Ascending aorta (tissue), 2 donors: Measurements from ENCODE around the gene LTBP1. TPM values are rescaled to one million over a fixed set of nuclear protein-coding genes. Genes with fewer than 3 reads are reported as not detected.

Experiments used
- DNase-seq, 2 donors: peaks; one replicate each; pipeline ENCODE4 v3.0.0-alpha.2; 2019; ENCODE audit warnings: low spot score in 2 of 2
- H3K27ac ChIP-seq, 2 donors: fragments of 200-600 bp; sonication (generic); one replicate each; pipeline ENCODE4 v1.5.1; 2016 to 2017; ENCODE audit warnings: mild to moderate bottlenecking in 1 of 2
- H3K27me3 ChIP-seq: fragments of 200-600 bp; sonication (generic); one replicate; pipeline ENCODE4 v1.5.1; 2017
- H3K36me3 ChIP-seq, 2 donors: fragments of 200-600 bp; sonication (generic); one replicate each; pipeline ENCODE4 v1.5.1; 2016
- H3K4me1 ChIP-seq, 2 donors: fragments of 200-600 bp; sonication (generic); one replicate each; pipeline ENCODE4 v1.5.1; 2016 to 2017; ENCODE audit warnings: mild to moderate bottlenecking in 1 of 2
- H3K4me3 ChIP-seq, 2 donors: fragments of 200-600 bp; sonication (generic); one replicate each; pipeline ENCODE4 v1.5.1; 2016 to 2017; ENCODE audit warnings: mild to moderate bottlenecking in 1 of 2
- H3K9me3 ChIP-seq, 2 donors: fragments of 200-600 bp; sonication (generic); one replicate each; pipeline ENCODE4 v1.5.1; 2016
- CTCF ChIP-seq, 3 experiments: fragments of 200-600 bp in 2 of 3; fragments of 450-650 bp in 1 of 3; sonication (generic) in 2 of 3; IDR thresholded peaks; one replicate each; pipeline ENCODE4 v1.5.1; 2016 to 2019; ENCODE audit warnings: antibody characterized with exemption in 3 of 3, mild to moderate bottlenecking in 1 of 3, moderate library complexity in 1 of 3
- intact Hi-C: fragments of 100-400 bp; cut with DNase I; formaldehyde crosslinking; loops from one replicate; pipeline ENCODE4 v1.15.1; 2023
- total RNA-seq: library from RNA; depleted of rRNA; stranded (reverse); fragments of >200 nt; gene quantifications from one replicate; pipeline ENCODE4 v1.1.0, GENCODE V29; 2016

LTBP1 gene
- total RNA-seq, 1 donor from 2014 or later = 295 TPM

DNA sequence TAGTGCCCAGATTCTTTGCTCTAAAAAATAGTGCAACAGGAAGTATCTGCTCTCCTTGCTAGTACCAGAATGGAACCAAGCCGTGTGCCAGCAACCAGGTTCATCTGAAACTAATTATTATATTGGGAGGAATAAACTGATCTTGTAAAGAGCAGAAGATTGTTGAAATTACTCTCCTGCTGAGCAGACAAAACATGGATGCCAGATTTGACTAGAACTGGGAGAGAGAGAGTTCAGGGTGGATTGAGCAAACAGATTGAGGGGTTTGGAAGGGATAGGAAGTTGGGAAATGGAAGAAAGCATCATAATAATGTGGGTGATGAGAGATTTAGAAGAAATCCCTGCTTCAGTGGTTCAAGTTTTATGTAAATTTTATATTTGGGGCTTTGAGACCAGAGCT, 369.6 kb downstream of the LTBP1 start:
- H3K27me3 ChIP-seq = no peaks in the 10 kb centered on the region
- TF ChIP-seq CTCF (IDR thresholded peaks at IDR 0.05) = no peak
- DNase-seq = no peak
- peaks cover 17 to 55% of the 10 kb centered on the region in 2 donors for H3K36me3 ChIP-seq
- intact Hi-C loops = no loop called here
- peak overlapping the region in 1 of 2 donors; percentile 44 for H3K27ac ChIP-seq
- H3K4me1 ChIP-seq = peaks cover 0 to 37% of the 10 kb centered on the region in 2 donors
- H3K9me3 ChIP-seq = no peaks in the 10 kb centered on the region
- H3K4me3 ChIP-seq = no peak overlapping the region

DNA sequence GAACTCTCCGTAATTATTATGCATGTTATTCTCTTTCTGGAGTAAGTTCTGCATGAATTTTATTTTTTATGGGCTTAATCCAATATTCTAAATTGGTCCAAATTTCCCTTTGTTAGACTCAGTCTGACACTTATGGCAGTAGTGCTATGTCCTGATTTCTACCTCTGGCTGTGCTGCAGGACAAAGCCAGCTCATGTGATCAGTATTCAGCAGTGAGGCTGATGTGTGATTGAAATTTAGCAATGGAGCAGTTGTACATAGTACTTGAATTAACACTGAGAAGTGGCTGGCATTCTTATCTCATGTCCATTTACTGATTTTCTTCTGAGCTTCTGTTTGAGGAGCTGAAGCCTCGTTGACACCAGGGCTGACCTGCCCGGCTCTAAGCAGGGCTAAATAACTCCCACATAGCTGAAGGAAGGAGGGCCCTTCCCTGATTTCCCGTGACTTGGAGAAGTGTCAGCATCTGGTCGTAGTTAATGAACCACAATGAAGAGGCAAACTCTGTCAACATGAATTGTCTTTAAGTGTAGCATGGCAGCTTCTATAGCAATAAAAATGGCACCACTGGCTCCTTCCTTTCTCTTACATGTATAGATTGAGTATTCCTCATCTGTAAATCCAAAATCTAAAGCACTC, 370.7 kb downstream of the LTBP1 start:
- DNase-seq = no peak
- Histone ChIP-seq H3K27me3 (no peaks in the 10 kb centered on the region), H3K36me3 (peaks cover 17 to 55% of the 10 kb centered on the region in 2 donors), H3K9me3 (no peaks in the 10 kb centered on the region), H3K27ac (peak overlapping the region; percentile 45 to 78), H3K4me1 (peaks cover 7 to 35% of the 10 kb centered on the region in 2 donors), H3K4me3 (no peak overlapping the region)
- intact Hi-C loops = no loop called here
- no peak for TF ChIP-seq CTCF (IDR thresholded peaks at IDR 0.05)

DNA sequence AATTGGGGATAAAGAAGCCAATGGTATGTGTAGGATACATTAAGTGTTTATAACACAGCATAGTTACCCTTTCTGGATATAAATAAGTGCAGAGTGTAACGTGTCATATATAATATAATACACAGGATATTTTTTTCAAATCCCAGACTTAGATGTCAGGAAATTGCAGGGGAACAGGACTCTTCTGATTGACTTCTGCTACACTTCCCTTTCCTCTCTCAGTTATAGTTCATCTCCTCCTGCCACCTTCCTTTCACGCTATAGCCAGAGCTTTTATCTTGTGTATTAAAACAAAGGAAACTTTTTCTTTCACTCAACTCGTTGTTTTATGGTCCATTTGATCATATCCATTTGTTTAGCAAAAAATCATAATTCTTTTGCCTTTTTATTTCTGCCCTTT, 371.7 kb downstream of the LTBP1 start:
- no peak overlapping the region for H3K4me3 ChIP-seq
- no peak for DNase-seq
- H3K27me3 ChIP-seq = no peaks in the 10 kb centered on the region
- intact Hi-C loops = no loop called here
- H3K27ac ChIP-seq = peak overlapping the region; percentile 45 to 78
- no peak for TF ChIP-seq CTCF (IDR thresholded peaks at IDR 0.05)
- H3K36me3 ChIP-seq = peaks cover 17 to 53% of the 10 kb centered on the region in 2 donors
- peaks cover 7 to 33% of the 10 kb centered on the region in 2 donors for H3K4me1 ChIP-seq
- H3K9me3 ChIP-seq = no peaks in the 10 kb centered on the region

DNA sequence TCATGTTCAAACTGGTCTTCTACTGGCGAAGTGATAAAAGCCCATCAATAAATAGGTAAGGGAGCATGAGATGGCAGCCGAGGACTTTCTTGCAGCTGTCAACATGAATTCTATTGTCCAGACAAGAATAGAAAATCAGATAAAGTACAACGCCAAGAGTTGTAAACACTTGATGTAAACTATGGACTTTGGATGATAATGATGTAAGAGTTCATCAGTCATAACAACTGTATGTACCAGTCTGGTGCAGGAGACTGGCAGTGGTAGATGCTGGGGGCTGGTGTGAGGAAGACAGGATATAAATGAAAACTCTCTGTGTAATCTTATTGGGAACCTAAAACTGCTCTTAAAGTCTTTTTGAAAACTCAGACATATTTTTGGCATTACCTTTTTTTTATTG, 373.8 kb downstream of the LTBP1 start:
- no peak for DNase-seq
- Histone ChIP-seq H3K4me3 (no peak overlapping the region), H3K27ac (peak overlapping the region; percentile 45 to 68), H3K27me3 (no peaks in the 10 kb centered on the region), H3K4me1 (peaks cover 7 to 33% of the 10 kb centered on the region in 2 donors), H3K36me3 (peaks cover 6 to 34% of the 10 kb centered on the region in 2 donors), H3K9me3 (no peaks in the 10 kb centered on the region)
- TF ChIP-seq CTCF (IDR thresholded peaks at IDR 0.05) = no peak
- intact Hi-C loops = no loop called here

DNA sequence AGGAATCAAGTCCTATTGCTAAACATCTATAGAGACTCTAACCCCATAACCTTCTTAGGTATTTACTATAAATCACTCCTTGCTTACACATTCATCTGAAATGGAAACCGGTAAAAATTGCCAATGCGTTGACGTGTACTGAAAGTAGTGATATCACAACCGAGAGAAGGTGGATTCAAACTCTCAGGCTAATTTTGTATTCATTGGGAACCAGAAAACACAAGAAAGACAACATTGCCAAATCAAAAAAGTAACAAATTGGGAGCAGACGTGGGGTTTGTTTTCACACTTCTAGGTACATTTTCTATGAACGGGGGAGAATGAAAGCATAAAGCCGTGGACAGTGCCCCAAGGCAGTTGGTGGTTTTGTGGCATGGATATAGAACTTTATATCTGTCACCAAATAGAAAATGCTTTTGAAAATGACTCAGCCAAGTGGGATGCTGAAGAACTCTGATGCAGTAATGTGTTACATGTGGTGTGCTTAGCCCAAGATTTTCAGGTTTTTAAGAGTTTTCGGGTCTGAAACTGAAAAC, 374.6 kb downstream of the LTBP1 start:
- Histone ChIP-seq H3K4me3 (peak overlapping the region in 1 of 2 donors; percentile 24), H3K36me3 (peaks cover 4 to 26% of the 10 kb centered on the region in 2 donors), H3K27me3 (no peaks in the 10 kb centered on the region), H3K9me3 (no peaks in the 10 kb centered on the region), H3K27ac (peak overlapping the region; percentile 45 to 68), H3K4me1 (peaks cover 7 to 33% of the 10 kb centered on the region in 2 donors)
- no peak for TF ChIP-seq CTCF (IDR thresholded peaks at IDR 0.05)
- intact Hi-C loops = no loop called here
- DNase-seq = no peak
